K562 (cell line): ENCODE measurements around the gene MACF1. TPM values are rescaled to one million over a fixed set of nuclear protein-coding genes. Genes with fewer than 3 reads are reported as not detected.
"Not testable (repeated sequence)": the region's sequence is repeated elsewhere in the genome, so short reads cannot be mapped to it uniquely, and the experiment has no call there.

Experiments
- ATAC-seq: fragments of 200-7000 bp; cut with Tn5 transposase; 3 replicates; pipeline ENCODE4 v1.9.1; 2020; ENCODE audit warnings: moderate library complexity
- BruUV-seq: library from RNA; stranded (reverse); fragments of 400-500 nt; replicated peaks from 2 replicates; lab custom pipeline; 2021; lab: Mats Ljungman, UMichigan
- CTCF ChIA-PET: fragments of 300-600 bp; formaldehyde crosslinking; extraction: SDS; loops from one replicate; lab custom pipeline; 2021; ENCODE audit warnings: low intra/inter-chr PET ratio; lab: Yijun Ruan, JAX
- POLR2A ChIA-PET: fragments of 300-600, 350-650 bp; sonication (Branson Sonifier 250); formaldehyde crosslinking; extraction: SDS; loops from one replicate; lab custom pipeline; 2021; ENCODE audit warnings: antibody characterized with exemption, inconsistent platforms; lab: Yijun Ruan, JAX
- DNase-seq, 4 experiments: peaks; one replicate each; pipeline versions ENCODE4 v3.0.0 to v3.0.0-alpha.2; 2011 to 2018; ENCODE audit warnings: low spot score in 3 of 4, mixed read lengths in 3 of 4; ENCODE audit errors: extremely low read depth in 1 of 4
- FAIRE-seq: peaks from 2 replicates; lab custom pipeline; 2011; peaks lifted over from hg19 to GRCh38; lab: Jason Lieb, UNC
- H2AFZ ChIP-seq: 2 replicates; pipeline ENCODE4 v1.6.0; 2011; ENCODE audit warnings: low read depth, low read length, control low read depth, inconsistent platforms
- H3K27ac ChIP-seq: fragments of 200-600 bp; 3 replicates; pipeline ENCODE4 v1.8.0; 2011; ENCODE audit warnings: low read depth, mild to moderate bottlenecking, control low read depth, inconsistent platforms, low read length, moderate library complexity, mixed read lengths; ENCODE audit errors: extremely low read depth
- H3K27me3 ChIP-seq, 2 experiments: fragments of 300-600 bp in 1 of 2; 2 replicates in 1 of 2; 3 replicates in 1 of 2; pipeline versions ENCODE4 v1.6.0 to v1.8.0; 2011; ENCODE audit warnings: inconsistent platforms in 2 of 2, low read length in 2 of 2, mild to moderate bottlenecking in 1 of 2, mixed read lengths in 1 of 2, moderate library complexity in 1 of 2; ENCODE audit not compliant: control insufficient read depth in 2 of 2, insufficient read depth in 2 of 2
- H3K36me3 ChIP-seq: fragments of 300-600 bp; 3 replicates; pipeline ENCODE4 v1.8.0; 2011; ENCODE audit warnings: mild to moderate bottlenecking, low read length, inconsistent platforms; ENCODE audit not compliant: control insufficient read depth, insufficient read depth
- H3K4me1 ChIP-seq, 2 experiments: fragments of 200-600 bp in 1 of 2; replicated peaks in 1 of 2; 2 replicates in 1 of 2; 3 replicates in 1 of 2; pipeline versions ENCODE4 v1.5.1 to v1.8.0; 2011; ENCODE audit warnings: inconsistent platforms in 2 of 2, low read length in 2 of 2, mild to moderate bottlenecking in 1 of 2, mixed read lengths in 1 of 2, moderate library complexity in 1 of 2; ENCODE audit not compliant: control insufficient read depth in 2 of 2, insufficient read depth in 2 of 2
- H3K4me2 ChIP-seq: 2 replicates; pipeline ENCODE4 v1.6.1; 2011; ENCODE audit warnings: low read length, control low read depth, inconsistent platforms, mixed read lengths; ENCODE audit not compliant: insufficient read depth
- H3K4me3 ChIP-seq: fragments of 200-600 bp; sonication (generic), shearing (Covaris generic); 2 replicates; pipeline ENCODE4 v1.5.1; 2016; ENCODE audit warnings: control low read depth, inconsistent platforms
- H3K79me2 ChIP-seq: fragments of 200-600 bp; 3 replicates; pipeline ENCODE4 v1.8.0; 2011; ENCODE audit warnings: low read length, inconsistent platforms; ENCODE audit not compliant: control insufficient read depth, insufficient read depth
- H3K9ac ChIP-seq, 2 experiments: 2 replicates each; pipeline versions ENCODE4 v1.6.0 to v1.6.1; 2011; ENCODE audit warnings: low read depth in 2 of 2, low read length in 2 of 2, control low read depth in 1 of 2, inconsistent platforms in 1 of 2, mild to moderate bottlenecking in 1 of 2, mixed read lengths in 1 of 2; ENCODE audit not compliant: insufficient read depth in 1 of 2
- H3K9me1 ChIP-seq: one replicate; pipeline ENCODE4 v1.6.0; 2011; ENCODE audit warnings: inconsistent platforms, mild to moderate bottlenecking, low read length, moderate library complexity; ENCODE audit not compliant: control insufficient read depth, insufficient read depth
- H3K9me3 ChIP-seq: replicated peaks from 2 replicates; pipeline ENCODE4 v1.5.1; 2011; ENCODE audit warnings: low read depth, low read length, inconsistent platforms; ENCODE audit not compliant: control insufficient read depth, insufficient read depth
- H4K20me1 ChIP-seq: replicated peaks from 2 replicates; pipeline ENCODE4 v1.6.1; 2011; ENCODE audit warnings: low read length, inconsistent platforms, mixed read lengths; ENCODE audit not compliant: control insufficient read depth, insufficient read depth
- WGBS: fragments of 100-300 bp; shearing (Covaris generic); methylation state at CpG from one replicate; pipeline ENCODE4 v1.1.6; 2016; ENCODE audit warnings: low coverage, mixed read lengths; ENCODE audit not compliant: insufficient coverage; ENCODE audit errors: missing lambda C conversion rate; 5-methylcytosine and 5-hydroxymethylcytosine counted together
- in situ Hi-C: fragments of 300-500 bp; cut with MboI; formaldehyde crosslinking; loops from 4 replicates; pipeline ENCODE4 v1.15.0; 2018; ENCODE audit warnings: inconsistent platforms, mixed read lengths
- intact Hi-C: fragments of 100-400 bp; cut with micrococcal nuclease; formaldehyde crosslinking; loops from 2 replicates; pipeline ENCODE4 v1.14.2; 2022
- polyA plus RNA-seq, 8 experiments: library from polyadenylated mRNA; depleted of rRNA in 4 of 8; stranded (reverse) in 5 of 8; unstranded in 3 of 8; fragments of >200 nt; fragmentation: Nextera tagmentation in 2 of 8; fragmentation: Illumina TruSeq in 1 of 8; extraction: Ambion mirVana in 2 of 8; extraction: Trizol in 1 of 8; gene quantifications; 2 replicates each; pipeline versions ENCODE4 v1.2.1 to v1.2.3, GENCODE V29; 2011 to 2014; ENCODE audit warnings: inconsistent platforms in 1 of 8, missing spikeins in 1 of 8
- total RNA-seq, 7 experiments: library from RNA; depleted of rRNA in 6 of 7; stranded (reverse); fragments of >200 nt in 6 of 7; fragmentation: Illumina TruSeq in 2 of 7; extraction: Trizol in 2 of 7; gene quantifications; 2 replicates each; pipeline versions ENCODE4 v1.2.1 to v1.2.3, GENCODE V29; 2011 to 2021; ENCODE audit warnings: low replicate concordance in 1 of 7

MACF1 gene
- total and polyA plus RNA-seq, 9 of the 15 experiments (the other 6 are each of a cell fraction or from before 2014, with no cell fraction given) = 13.2 to 232 (median 112) TPM

GRCh38 chr1:39514710-39515124 lies 310.2 kb downstream of the MACF1 start:
- peak; percentile 4; the same call in 1 of the 3 replicates for ATAC-seq
- FAIRE-seq, BruUV-seq, intact Hi-C loops, H3K4me2 ChIP-seq, H3K36me3 ChIP-seq, CTCF ChIA-PET, H3K27me3 ChIP-seq, H3K4me3 ChIP-seq, H3K79me2 ChIP-seq, H3K9ac ChIP-seq, H3K9me1 ChIP-seq, in situ Hi-C loops, POLR2A ChIA-PET, DNase-seq, H3K9me3 ChIP-seq, H3K27ac ChIP-seq, H3K4me1 ChIP-seq, H2AFZ ChIP-seq, H4K20me1 ChIP-seq: not testable (repeated sequence)
- WGBS = 10% methylated on average over 17 of the region's 46 CpGs

- H3K27me3 ChIP-seq, H3K79me2 ChIP-seq, H3K27ac ChIP-seq, ATAC-seq, H3K36me3 ChIP-seq, H3K4me2 ChIP-seq, CTCF ChIA-PET, H4K20me1 ChIP-seq, H3K9me1 ChIP-seq, intact Hi-C loops, H3K9me3 ChIP-seq, H3K4me3 ChIP-seq, in situ Hi-C loops, DNase-seq, BruUV-seq, H3K9ac ChIP-seq, POLR2A ChIA-PET, H3K4me1 ChIP-seq, H2AFZ ChIP-seq: not testable (repeated sequence)
- WGBS = 34% methylated on average over 11 of the region's 78 CpGs
- peak; percentile 87 for FAIRE-seq
Measured at GRCh38 chr1:39515131-39516086, 310.9 kb downstream of the MACF1 start.
